ENCODE measurements around the gene FGGY.

GRCh38 chr1:59433440-59433813 lies 136.5 kb downstream of the FGGY start:
- TF ChIP-seq EZH2phosphoT487 (IDR thresholded peaks at IDR 0.05) (no peak), CTCF (IDR thresholded peaks at IDR 0.05) (no peak)

Measured in neural progenitor cell (in vitro differentiated cells).